HAP-1 (cell line): ENCODE measurements around the gene THBS4.

Experiments used
- DNase-seq, 2 experiments: peaks; one replicate each; pipeline ENCODE4 v3.0.0-alpha.2; 2016 to 2020; ENCODE audit warnings: low spot score in 2 of 2
- H3K27me3 ChIP-seq: fragments of 250-450 bp; sonication (Bioruptor Pico); 2 replicates; pipeline ENCODE4 v1.5.1; 2020; ENCODE audit warnings: low read depth, mild to moderate bottlenecking, moderate library complexity
- H3K36me3 ChIP-seq: fragments of 250-450 bp; sonication (Bioruptor Pico); replicated peaks from 2 replicates; pipeline ENCODE4 v1.5.1; 2020; ENCODE audit warnings: mild to moderate bottlenecking
- H3K4me1 ChIP-seq: fragments of 250-450 bp; sonication (Bioruptor Pico); 2 replicates; pipeline ENCODE4 v1.5.1; 2020; ENCODE audit warnings: mild to moderate bottlenecking
- H3K4me3 ChIP-seq: fragments of 250-450 bp; sonication (Bioruptor Pico); 2 replicates; pipeline ENCODE4 v1.5.1; 2020; ENCODE audit warnings: mild to moderate bottlenecking, moderate library complexity
- H3K9me3 ChIP-seq: fragments of 250-450 bp; sonication (Bioruptor Pico); 2 replicates; pipeline ENCODE4 v1.5.1; 2020; ENCODE audit warnings: mild to moderate bottlenecking, moderate library complexity
- in situ Hi-C: fragments of 300-500 bp; cut with MboI; formaldehyde crosslinking; loops from 3 replicates; pipeline ENCODE4 v1.14.3; 2020; ENCODE audit warnings: low sequenced_read_pairs, inconsistent platforms, mixed read lengths

Gene THBS4

GRCh38 chr5:80034962-80035821 is at the start of gene THBS4:
THBS4 (plus strand) TSS chr5:80035348; CDS start chr5:80035538, 190 bp downstream.
- no peak for DNase-seq
- H3K27me3 ChIP-seq, result peaks cover 23% of the 10 kb centered on the region

GRCh38 chr5:79986260-79986659 is 48.9 kb upstream of the THBS4 start:
- peaks cover 5% of the 10 kb centered on the region; the same call in 1 of the 2 replicates for H3K27me3 ChIP-seq
- in situ Hi-C loops, result no loop called here
- H3K4me3 ChIP-seq, result no peak overlapping the region
- H3K4me1 ChIP-seq, result no peaks in the 10 kb centered on the region
- H3K36me3 ChIP-seq, result no peaks in the 10 kb centered on the region
- no peaks in the 10 kb centered on the region for H3K9me3 ChIP-seq
- DNase-seq, result no peak

More at GRCh38 chr5:80034962-80035821, at the start of gene THBS4:
- Histone ChIP-seq H3K4me1 (no peaks in the 10 kb centered on the region), H3K9me3 (no peaks in the 10 kb centered on the region), H3K4me3 (no peak within 1 kb of the TSS), H3K36me3 (no peaks in the 10 kb centered on the region)
- in situ Hi-C loops, result loop anchor here (5.0 kb wide), 1 partner anchor 37 kb away; no protein-coding TSS in a partner anchor

GRCh38 chr5:79990205-79990597 is 44.9 kb upstream of the THBS4 start:
- in situ Hi-C loops, result no loop called here
- peaks cover 2% of the 10 kb centered on the region; the same call in 1 of the 2 replicates for H3K27me3 ChIP-seq
- no peaks in the 10 kb centered on the region for H3K36me3 ChIP-seq
- DNase-seq, result no peak
- H3K4me1 ChIP-seq, result no peaks in the 10 kb centered on the region
- no peak overlapping the region for H3K4me3 ChIP-seq
- H3K9me3 ChIP-seq, result no peaks in the 10 kb centered on the region

GRCh38 chr5:79990598-79991507 is 44.3 kb upstream of the THBS4 start, which contains the start of gene MTX3:
MTX3 (minus strand) TSS chr5:79991262; CDS start chr5:79991238, 24 bp downstream.
- Histone ChIP-seq H3K9me3 (no peaks in the 10 kb centered on the region), H3K4me1 (no peaks in the 10 kb centered on the region), H3K4me3 (no peak within 1 kb of the TSS), H3K27me3 (peaks cover 2% of the 10 kb centered on the region; the same call in 1 of the 2 replicates), H3K36me3 (no peaks in the 10 kb centered on the region)
- in situ Hi-C loops, result no loop called here
- no peak for DNase-seq

- peaks cover 2% of the 10 kb centered on the region for H3K27me3 ChIP-seq
- H3K36me3 ChIP-seq, result no peaks in the 10 kb centered on the region
- no peak overlapping the region for H3K4me3 ChIP-seq
- no peak for DNase-seq
- H3K4me1 ChIP-seq, result no peaks in the 10 kb centered on the region
- H3K9me3 ChIP-seq, result no peaks in the 10 kb centered on the region
- in situ Hi-C loops, result no loop called here
These were observed 42.1 kb upstream of the THBS4 start for GRCh38 chr5:79992891-79993657.

GRCh38 chr5:79999722-80000121 is 35.4 kb upstream of the THBS4 start:
- Histone ChIP-seq H3K4me1 (no peaks in the 10 kb centered on the region), H3K27me3 (peaks cover 7% of the 10 kb centered on the region), H3K36me3 (no peaks in the 10 kb centered on the region), H3K9me3 (no peaks in the 10 kb centered on the region), H3K4me3 (no peak overlapping the region)
- in situ Hi-C loops, result no loop called here
- no peak for DNase-seq

- Histone ChIP-seq H3K4me3 (no peak overlapping the region), H3K36me3 (no peaks in the 10 kb centered on the region), H3K9me3 (no peaks in the 10 kb centered on the region), H3K27me3 (peaks cover 7% of the 10 kb centered on the region), H3K4me1 (no peaks in the 10 kb centered on the region)
- in situ Hi-C loops, result no loop called here
- no peak for DNase-seq
These were observed 32.5 kb upstream of the THBS4 start for GRCh38 chr5:80002677-80003076.

GRCh38 chr5:80008995-80009765 is 26.0 kb upstream of the THBS4 start:
- no peak for DNase-seq
- in situ Hi-C loops, result no loop called here
- H3K9me3 ChIP-seq, result no peaks in the 10 kb centered on the region
- H3K36me3 ChIP-seq, result no peaks in the 10 kb centered on the region
- no peaks in the 10 kb centered on the region for H3K27me3 ChIP-seq
- H3K4me3 ChIP-seq, result no peak overlapping the region
- no peaks in the 10 kb centered on the region; the same call in 1 of the 2 replicates for H3K4me1 ChIP-seq

GRCh38 chr5:80010754-80011392 is 24.3 kb upstream of the THBS4 start:
- Histone ChIP-seq H3K9me3 (no peaks in the 10 kb centered on the region), H3K4me1 (no peaks in the 10 kb centered on the region; the same call in 1 of the 2 replicates), H3K4me3 (no peak overlapping the region), H3K27me3 (no peaks in the 10 kb centered on the region), H3K36me3 (no peaks in the 10 kb centered on the region)
- DNase-seq, result no peak
- in situ Hi-C loops, result no loop called here

- Histone ChIP-seq H3K9me3 (no peaks in the 10 kb centered on the region), H3K36me3 (no peaks in the 10 kb centered on the region), H3K4me3 (no peak overlapping the region), H3K4me1 (no peaks in the 10 kb centered on the region), H3K27me3 (no peaks in the 10 kb centered on the region)
- in situ Hi-C loops, result no loop called here
- no peak for DNase-seq
These were observed 10.1 kb upstream of the THBS4 start for GRCh38 chr5:80025069-80025468.

- Histone ChIP-seq H3K4me1 (no peaks in the 10 kb centered on the region), H3K4me3 (no peak overlapping the region), H3K27me3 (no peaks in the 10 kb centered on the region), H3K36me3 (no peaks in the 10 kb centered on the region), H3K9me3 (no peaks in the 10 kb centered on the region)
- DNase-seq, result no peak
- in situ Hi-C loops, result no loop called here
These were observed 8.3 kb upstream of the THBS4 start for GRCh38 chr5:80026841-80027240.

GRCh38 chr5:80031109-80031508 is 4.0 kb upstream of the THBS4 start:
- no peaks in the 10 kb centered on the region for H3K36me3 ChIP-seq
- H3K27me3 ChIP-seq, result peaks cover 13% of the 10 kb centered on the region
- no peaks in the 10 kb centered on the region for H3K4me1 ChIP-seq
- DNase-seq, result no peak
- no peak overlapping the region for H3K4me3 ChIP-seq
- in situ Hi-C loops, result no loop called here
- H3K9me3 ChIP-seq, result no peaks in the 10 kb centered on the region
